H1 (cell line): ENCODE data around the gene PBX1. TPM values are rescaled to one million over a fixed set of nuclear protein-coding genes. Genes with fewer than 3 reads are reported as not detected.

ENCODE experiments used
- CTCF ChIA-PET: fragments of 300-600 bp; sonication (Branson Sonifier 250); formaldehyde crosslinking; loops from one replicate; lab custom pipeline; 2021; ENCODE audit not compliant: partially characterized antibody; lab: Charles Lee
- POLR2A ChIA-PET: fragments of 300-600 bp; sonication (Branson Sonifier 250); formaldehyde crosslinking; loops from one replicate; lab custom pipeline; 2021; ENCODE audit warnings: inconsistent platforms; ENCODE audit not compliant: partially characterized antibody; lab: Charles Lee
- DNase-seq, 2 experiments: peaks; one replicate each; pipeline versions ENCODE4 v3.0.0 to v3.0.0-alpha.2; 2010 to 2022; ENCODE audit warnings: low spot score in 2 of 2, low read depth in 1 of 2, mixed read lengths in 1 of 2
- FAIRE-seq: peaks from 2 replicates; lab custom pipeline; 2011; peaks lifted over from hg19 to GRCh38; lab: Jason Lieb, UNC
- H2AFZ ChIP-seq: 2 replicates; pipeline ENCODE4 v1.8.1; 2012; ENCODE audit warnings: low read length, inconsistent platforms
- H2AK5ac ChIP-seq: 2 replicates; pipeline ENCODE4 v1.6.1; 2013; ENCODE audit warnings: low read depth, low read length
- H2BK120ac ChIP-seq: replicated peaks from 2 replicates; pipeline ENCODE3; 2013; ENCODE audit warnings: low read depth, low read length, inconsistent platforms
- H2BK12ac ChIP-seq: 2 replicates; pipeline ENCODE4 v1.6.1; 2013; ENCODE audit warnings: low read depth, low read length
- H2BK15ac ChIP-seq: 2 replicates; pipeline ENCODE4 v1.6.1; 2013; ENCODE audit warnings: low read length
- H2BK20ac ChIP-seq: 2 replicates; pipeline ENCODE4 v1.6.1; 2013; ENCODE audit warnings: low read length
- H2BK5ac ChIP-seq: 2 replicates; pipeline ENCODE4 v1.6.1; 2013; ENCODE audit warnings: low read depth, low read length
- H3K14ac ChIP-seq: 2 replicates; pipeline ENCODE4 v1.6.1; 2013; ENCODE audit warnings: inconsistent platforms; ENCODE audit not compliant: insufficient read length
- H3K18ac ChIP-seq: 2 replicates; pipeline ENCODE4 v1.6.1; 2013; ENCODE audit warnings: low read length; ENCODE audit errors: extremely low read depth
- H3K23ac ChIP-seq: 2 replicates; pipeline ENCODE4 v1.6.1; 2013; ENCODE audit warnings: inconsistent platforms; ENCODE audit not compliant: insufficient read length
- H3K23me2 ChIP-seq: 2 replicates; pipeline ENCODE4 v1.6.1; 2013; ENCODE audit warnings: low read depth, low read length
- H3K27ac ChIP-seq: 2 replicates; pipeline ENCODE4 v1.6.1; 2011; ENCODE audit warnings: low read depth, low read length, inconsistent platforms
- H3K27me3 ChIP-seq, 4 experiments: replicated peaks in 1 of 4; 1 replicate in 1 of 4; 2 replicates in 3 of 4; pipeline versions ENCODE4 v1.6.1 to v1.8.1; 2011 to 2013; ENCODE audit warnings: low read length in 3 of 4, mild to moderate bottlenecking in 3 of 4, inconsistent platforms in 2 of 4, mixed read lengths in 2 of 4, moderate library complexity in 1 of 4; ENCODE audit not compliant: control insufficient read depth in 3 of 4, insufficient read depth in 3 of 4; ENCODE audit errors: extremely low read depth in 1 of 4
- H3K36me3 ChIP-seq, 4 experiments: 2 replicates each; pipeline versions ENCODE4 v1.6.1 to v1.8.1; 2011 to 2013; ENCODE audit warnings: mild to moderate bottlenecking in 4 of 4, low read length in 3 of 4, moderate library complexity in 2 of 4, control low read depth in 1 of 4, inconsistent platforms in 1 of 4; ENCODE audit not compliant: insufficient read depth in 4 of 4, control insufficient read depth in 2 of 4
- H3K4ac ChIP-seq: replicated peaks from 2 replicates; pipeline ENCODE3; 2013; ENCODE audit warnings: low read length, low read depth, mixed read lengths, inconsistent platforms; ENCODE audit not compliant: insufficient read length
- H3K4me1 ChIP-seq, 4 experiments: replicated peaks in 1 of 4; 1 replicate in 1 of 4; 2 replicates in 3 of 4; pipeline versions ENCODE4 v1.6.1 to v1.8.1; 2011 to 2013; ENCODE audit warnings: low read length in 3 of 4, inconsistent platforms in 2 of 4, mixed read lengths in 1 of 4; ENCODE audit not compliant: insufficient read depth in 4 of 4, control insufficient read depth in 3 of 4
- H3K4me2 ChIP-seq, 2 experiments: 2 replicates each; pipeline versions ENCODE4 v1.6.1 to v1.8.1; 2011 to 2013; ENCODE audit warnings: low read depth in 2 of 2, low read length in 2 of 2, control low read depth in 1 of 2, inconsistent platforms in 1 of 2, mild to moderate bottlenecking in 1 of 2; ENCODE audit not compliant: insufficient read depth in 1 of 2
- H3K4me3 ChIP-seq, 4 experiments: fragments of 200-600, 300-600 bp in 1 of 4; sonication (generic), shearing (Covaris generic), sonication (Bioruptor Twin) in 1 of 4; 2 replicates each; pipeline versions ENCODE4 v1.5.1 to v1.8.1; 2011 to 2016; ENCODE audit warnings: low read length in 4 of 4, low read depth in 3 of 4, control low read depth in 2 of 4, inconsistent platforms in 2 of 4, mild to moderate bottlenecking in 2 of 4, mixed read lengths in 1 of 4, moderate library complexity in 1 of 4; ENCODE audit not compliant: insufficient read depth in 2 of 4; ENCODE audit errors: extremely low read depth in 1 of 4
- H3K56ac ChIP-seq: replicated peaks from 2 replicates; pipeline ENCODE3; 2013; ENCODE audit warnings: low read depth, mild to moderate bottlenecking, mixed read lengths, low read length, inconsistent platforms; ENCODE audit not compliant: insufficient read length
- H3K79me1 ChIP-seq: 2 replicates; pipeline ENCODE4 v1.6.1; 2013; ENCODE audit warnings: low read depth, low read length, control low read depth
- H3K79me2 ChIP-seq, 2 experiments: 2 replicates each; pipeline versions ENCODE4 v1.6.1 to v1.8.1; 2012 to 2013; ENCODE audit warnings: low read length in 2 of 2, mild to moderate bottlenecking in 2 of 2, inconsistent platforms in 1 of 2; ENCODE audit not compliant: insufficient read depth in 2 of 2, control insufficient read depth in 1 of 2
- H3K9ac ChIP-seq, 4 experiments: replicated peaks in 1 of 4; 1 replicate in 1 of 4; 2 replicates in 3 of 4; pipeline versions ENCODE4 v1.6.1 to v1.8.1; 2011 to 2013; ENCODE audit warnings: low read depth in 3 of 4, low read length in 3 of 4, control low read depth in 2 of 4, mild to moderate bottlenecking in 2 of 4, moderate library complexity in 2 of 4, inconsistent platforms in 1 of 4; ENCODE audit errors: extremely low read depth in 1 of 4
- H3K9me3 ChIP-seq, 2 experiments: 2 replicates each; pipeline versions ENCODE4 v1.6.1 to v1.8.1; 2012 to 2013; ENCODE audit warnings: mild to moderate bottlenecking in 2 of 2, moderate library complexity in 2 of 2, control low read depth in 1 of 2, inconsistent platforms in 1 of 2, low read depth in 1 of 2, low read length in 1 of 2, mixed read lengths in 1 of 2; ENCODE audit not compliant: insufficient read depth in 2 of 2
- H4K20me1 ChIP-seq, 2 experiments: replicated peaks in 1 of 2; 2 replicates each; pipeline versions ENCODE3 to v1.8.1; 2011 to 2013; ENCODE audit warnings: inconsistent platforms in 2 of 2, low read length in 2 of 2, mild to moderate bottlenecking in 1 of 2; ENCODE audit not compliant: insufficient read depth in 2 of 2, control insufficient read depth in 1 of 2
- H4K5ac ChIP-seq: 2 replicates; pipeline ENCODE4 v1.6.1; 2013; ENCODE audit warnings: low read length, low read depth, mixed read lengths, inconsistent platforms; ENCODE audit not compliant: insufficient read length
- H4K8ac ChIP-seq: 2 replicates; pipeline ENCODE4 v1.8.0; 2013; ENCODE audit warnings: mild to moderate bottlenecking, moderate library complexity, low read length, inconsistent platforms; ENCODE audit not compliant: insufficient read depth; ENCODE audit errors: extremely low read depth
- H4K91ac ChIP-seq: replicated peaks from 2 replicates; pipeline ENCODE3; 2013; ENCODE audit warnings: low read length, mixed read lengths, inconsistent platforms; ENCODE audit not compliant: insufficient read length
- ATF3 ChIP-seq: IDR thresholded peaks from 2 replicates; pipeline ENCODE4 v1.6.1; 2011; ENCODE audit warnings: low read depth, mild to moderate bottlenecking, low read length; ENCODE audit not compliant: insufficient read depth
- CHD1 ChIP-seq: IDR thresholded peaks from 2 replicates; pipeline ENCODE4 v1.6.1; 2012; ENCODE audit warnings: low read depth, low read length, improper control_type of control experiment
- GABPA ChIP-seq: IDR thresholded peaks from 2 replicates; pipeline ENCODE4 v1.6.1; 2011; ENCODE audit warnings: mild to moderate bottlenecking, low read length, moderate library complexity, borderline replicate concordance; ENCODE audit not compliant: insufficient read depth
- JUN ChIP-seq: IDR thresholded peaks from 2 replicates; pipeline ENCODE4 v1.6.1; 2011; ENCODE audit warnings: low read depth, mild to moderate bottlenecking, improper control_type of control experiment, low read length
- JUND ChIP-seq: IDR thresholded peaks from 2 replicates; pipeline ENCODE4 v1.6.1; 2011; ENCODE audit warnings: mild to moderate bottlenecking, improper control_type of control experiment, low read length
- MAFK ChIP-seq: IDR thresholded peaks from 2 replicates; pipeline ENCODE4 v1.6.1; 2012; ENCODE audit warnings: low read depth, mild to moderate bottlenecking, improper control_type of control experiment, low read length
- PHF8 ChIP-seq: fragments of 200-600 bp; sonication (generic); conservative IDR thresholded peaks from 2 replicates; pipeline ENCODE4 v1.7.1; 2012; ENCODE audit warnings: low read depth, mild to moderate bottlenecking, inconsistent platforms, low read length, moderate library complexity
- RFX5 ChIP-seq: IDR thresholded peaks from 2 replicates; pipeline ENCODE4 v1.6.1; 2011; ENCODE audit warnings: low read depth, low read length, improper control_type of control experiment, borderline replicate concordance
- RNF2 ChIP-seq: fragments of 200-900, 300-1000 bp; sonication (generic); IDR thresholded peaks from 2 replicates; pipeline ENCODE4 v1.7.1; 2016; ENCODE audit warnings: borderline replicate concordance, low read depth, mild to moderate bottlenecking, antibody characterized with exemption, low read length; ENCODE audit not compliant: poor library complexity, severe bottlenecking; ENCODE audit errors: missing control alignments
- RXRA ChIP-seq: IDR thresholded peaks from 2 replicates; pipeline ENCODE4 v1.6.1; 2011; ENCODE audit warnings: low read depth, mild to moderate bottlenecking, low read length, moderate library complexity; ENCODE audit not compliant: insufficient read depth
- SP4 ChIP-seq: IDR thresholded peaks from 2 replicates; pipeline ENCODE4 v1.6.1; 2012; ENCODE audit warnings: low read length, inconsistent platforms
- TBP ChIP-seq: IDR thresholded peaks from 2 replicates; pipeline ENCODE4 v1.6.1; 2011; ENCODE audit warnings: low read depth, low read length, improper control_type of control experiment
- YY1 ChIP-seq: IDR thresholded peaks from 2 replicates; pipeline ENCODE4 v1.6.1; 2011; ENCODE audit warnings: low read depth, mild to moderate bottlenecking, low read length
- WGBS, 2 experiments: shearing (Covaris generic) in 1 of 2; methylation state at CpG; one replicate each; pipeline versions ENCODE4 v1.1.6 to v1.1.7; 2013 to 2015; ENCODE audit warnings: low lambda C conversion rate in 2 of 2, mixed read lengths in 2 of 2, inconsistent platforms in 1 of 2, low coverage in 1 of 2, missing lambda C conversion rate in 1 of 2; ENCODE audit not compliant: insufficient replicate concordance in 2 of 2, insufficient coverage in 1 of 2, insufficient read length in 1 of 2; ENCODE audit errors: extremely low coverage in 1 of 2, missing lambda C conversion rate in 1 of 2; 5-methylcytosine and 5-hydroxymethylcytosine counted together
- polyA plus RNA-seq, 7 experiments: library from polyadenylated mRNA; depleted of rRNA in 3 of 7; stranded (reverse) in 5 of 7; unstranded in 2 of 7; fragments of >200 nt in 5 of 7; fragments of 200-250 nt in 2 of 7; gene quantifications; 1 replicate in 5 of 7; 2 replicates in 1 of 7; 4 replicates in 1 of 7; pipeline versions ENCODE4 v1.2.1 to v1.2.3, GENCODE V29; 2011 to 2013; ENCODE audit warnings: missing spikeins in 2 of 7, mixed read lengths in 2 of 7
- total RNA-seq: library from RNA; stranded (reverse); fragmentation: NEBNext Ultra II Directional; extraction: Animal tissue kit (Norgen Biotek cat#: 25700); gene quantifications from 2 replicates; pipeline ENCODE4 v1.2.1, GENCODE V29; 2021

PBX1 gene
- total and polyA plus RNA-seq, 2 of the 8 experiments (the other 6 are each of a cell fraction or from before 2014, with no cell fraction given): 87.4 to 124 TPM

- Histone ChIP-seq H3K56ac (no peak overlapping the region), H3K9me3 (no peaks in the 10 kb centered on the region), H3K9ac (no peak overlapping the region), H3K27ac (no peak overlapping the region), H3K4me3 (no peak overlapping the region), H4K8ac (no peak overlapping the region), H3K79me2 (peaks cover 3 to 96% of the 10 kb centered on the region in 2 experiments; a peak in 3 of 4 replicates), H3K4ac (no peak overlapping the region), H2BK15ac (no peak overlapping the region), H2BK120ac (no peak overlapping the region), H3K4me1 (peaks cover 5 to 19% (median 12%) of the 10 kb centered on the region in 4 experiments), H3K4me2 (no peak overlapping the region), H2BK12ac (0 out of 2 replicates have a peak overlapping the region, but pooled peaks have one; percentile 29), H3K79me1 (peaks cover 9% of the 10 kb centered on the region; the same call in 1 of the 2 replicates), H3K36me3 (0 out of 8 replicates have a peak, but pooled peaks cover 0 to 2% (median 0%) of the 10 kb centered on the region in 4 experiments), H3K27me3 (no peaks in the 10 kb centered on the region), H4K5ac (no peak overlapping the region), H3K14ac (no peak overlapping the region), H2BK20ac (no peak overlapping the region), H2AFZ (no peak overlapping the region), H3K23ac (no peak overlapping the region), H2AK5ac (no peak overlapping the region), H2BK5ac (peak overlapping the region; percentile 13; the same call in 1 of the 2 replicates), H4K20me1 (peaks cover 2 to 12% of the 10 kb centered on the region in 2 experiments), H4K91ac (no peak overlapping the region), H3K23me2 (no peaks in the 10 kb centered on the region), H3K18ac (no peak overlapping the region)
- WGBS, 2 experiments: 81% methylated on average over 9 of the region's 9 CpGs; no CpG with 5 or more reads in 1 of the 2 experiments
- POLR2A ChIA-PET: interaction anchor here (1.7 kb wide), 1 partner anchor 11 kb away, joined by 4 read pairs; no protein-coding TSS in a partner anchor
- CTCF ChIA-PET: interaction anchor here (1.0 to 2.1 kb wide), 2 partner anchors 49 to 51 kb away, joined by 4 to 7 read pairs; no protein-coding TSS in a partner anchor
- DNase-seq (no peak), FAIRE-seq (no peak)
- no peak for TF ChIP-seq TBP
- TF ChIP-seq ATF3: no peak
- TF ChIP-seq RNF2: no peak
- TF ChIP-seq RXRA: no peak
- TF ChIP-seq YY1: no peak
- TF ChIP-seq GABPA: no peak
- no peak for TF ChIP-seq MAFK
- TF ChIP-seq RFX5: no peak
- TF ChIP-seq PHF8: no peak
- no peak for TF ChIP-seq CHD1
- TF ChIP-seq JUN: no peak
- no peak for TF ChIP-seq JUND
- no peak for TF ChIP-seq SP4
Measured at GRCh38 chr1:164723296-164723798, 164.4 kb downstream of the PBX1 start.
